GM23248 (cell line): Measurements from ENCODE around the gene SLC25A39. TPM values are rescaled to one million over a fixed set of nuclear protein-coding genes. Genes with fewer than 3 reads are reported as not detected.

Experiments used
- DNase-seq: peaks from one replicate; pipeline ENCODE4 v3.0.0-alpha.2; 2015
- H2AFZ ChIP-seq: fragments of 200-600 bp; sonication (generic); 2 replicates; pipeline ENCODE4 v1.6.1; 2016; ENCODE audit warnings: antibody characterized with exemption
- H3F3A ChIP-seq: fragments of 200-600 bp; sonication (generic); 2 replicates; pipeline ENCODE4 v1.6.1; 2016; ENCODE audit warnings: mild to moderate bottlenecking, antibody characterized with exemption, mixed run types; ENCODE audit not compliant: insufficient read depth
- H3K27ac ChIP-seq: fragments of 200-600 bp; sonication (generic); 2 replicates; pipeline ENCODE4 v1.5.1; 2016; ENCODE audit warnings: mild to moderate bottlenecking
- H3K27me3 ChIP-seq: fragments of 200-600 bp; sonication (generic); replicated peaks from 2 replicates; pipeline ENCODE4 v1.6.1; 2016; ENCODE audit warnings: mild to moderate bottlenecking; ENCODE audit not compliant: insufficient read depth
- H3K36me3 ChIP-seq: fragments of 200-600 bp; sonication (generic); 2 replicates; pipeline ENCODE4 v1.6.1; 2016; ENCODE audit warnings: low read depth, mild to moderate bottlenecking
- H3K4me1 ChIP-seq: fragments of 200-600 bp; sonication (generic); 2 replicates; pipeline ENCODE4 v1.6.1; 2016; ENCODE audit warnings: mild to moderate bottlenecking; ENCODE audit not compliant: insufficient read depth
- H3K4me2 ChIP-seq: fragments of 200-600 bp; sonication (generic); one replicate; pipeline ENCODE4 v1.6.1; 2016; ENCODE audit warnings: mild to moderate bottlenecking; ENCODE audit not compliant: unreplicated experiment
- H3K4me3 ChIP-seq: fragments of 200-600 bp; sonication (generic); 2 replicates; pipeline ENCODE4 v1.5.1; 2016; ENCODE audit warnings: mild to moderate bottlenecking
- H3K79me2 ChIP-seq: fragments of 200-600 bp; sonication (generic); 2 replicates; pipeline ENCODE4 v1.6.1; 2016; ENCODE audit warnings: mild to moderate bottlenecking; ENCODE audit not compliant: insufficient read depth
- H3K9ac ChIP-seq: fragments of 200-600 bp; sonication (generic); 2 replicates; pipeline ENCODE4 v1.6.1; 2016; ENCODE audit warnings: mild to moderate bottlenecking
- H3K9me2 ChIP-seq: fragments of 200-600 bp; sonication (generic); 2 replicates; pipeline ENCODE4 v1.6.1; 2016; ENCODE audit warnings: mixed run types, mild to moderate bottlenecking, moderate library complexity; ENCODE audit not compliant: insufficient read depth
- H3K9me3 ChIP-seq: fragments of 200-600 bp; sonication (generic); one replicate; pipeline ENCODE4 v1.6.1; 2017; ENCODE audit warnings: low read depth
- H4K20me1 ChIP-seq: fragments of 200-600 bp; sonication (generic); 2 replicates; pipeline ENCODE4 v1.6.0; 2016; ENCODE audit not compliant: insufficient read depth
- EZH2 ChIP-seq: fragments of 200-600 bp; sonication (generic); IDR thresholded peaks from 2 replicates; pipeline ENCODE4 v1.6.1; 2018; ENCODE audit warnings: antibody characterized with exemption, mild to moderate bottlenecking; ENCODE audit not compliant: insufficient read depth, poor library complexity, severe bottlenecking
- EZH2phosphoT487 ChIP-seq: fragments of 200-600 bp; sonication (generic); IDR thresholded peaks from 2 replicates; pipeline ENCODE4 v1.6.1; 2018; ENCODE audit warnings: antibody characterized with exemption, moderate library complexity, mild to moderate bottlenecking, low read depth; ENCODE audit not compliant: insufficient read depth
- WGBS, 2 experiments: methylation state at CpG; one replicate each; pipeline ENCODE4 v1.1.6; 2015 to 2017; ENCODE audit warnings: low lambda C conversion rate in 2 of 2, low coverage in 1 of 2; ENCODE audit errors: missing lambda C conversion rate in 2 of 2; 5-methylcytosine and 5-hydroxymethylcytosine counted together
- in situ Hi-C: fragments of 300-500 bp; cut with MboI; formaldehyde crosslinking; loops from 2 replicates; pipeline ENCODE4 v1.15.0; 2020
- polyA plus RNA-seq: library from polyadenylated mRNA; unstranded; fragments of >200 nt; fragmentation: Nextera tagmentation; extraction: Ambion mirVana; gene quantifications from 2 replicates; pipeline ENCODE4 v1.2.1, GENCODE V29; 2016
- total RNA-seq: library from RNA; depleted of rRNA; stranded (reverse); fragments of >200 nt; shearing (Covaris generic); gene quantifications from 2 replicates; pipeline ENCODE4 v1.2.3, GENCODE V29; 2014

SLC25A39 gene
- total and polyA plus RNA-seq, 2 experiments from 2014 or later: 117 to 118 TPM

- DNase-seq: no peak
- 92 to 93% methylated on average over 17 of the region's 17 CpGs for WGBS, 2 experiments
- no peak overlapping the region for H3K4me2 ChIP-seq
These were observed 31.0 kb upstream of the SLC25A39 start for GRCh38 chr17:44355642-44356099.

GRCh38 chr17:44354582-44355561 is 30.2 kb upstream of the SLC25A39 start:
- H3K27ac ChIP-seq: no peak overlapping the region
- H3F3A ChIP-seq: no peaks in the 10 kb centered on the region
- H3K4me1 ChIP-seq: no peaks in the 10 kb centered on the region
- no peak overlapping the region; the same call in 1 of the 2 replicates for H3K4me3 ChIP-seq
- TF ChIP-seq EZH2phosphoT487: no peak
- no peak for TF ChIP-seq EZH2
- no peak overlapping the region for H3K9ac ChIP-seq
- DNase-seq: peak; percentile 53
- in situ Hi-C loops: no loop called here
- no peaks in the 10 kb centered on the region for H3K27me3 ChIP-seq
- no peaks in the 10 kb centered on the region for H3K9me2 ChIP-seq
- H3K79me2 ChIP-seq: no peaks in the 10 kb centered on the region
- WGBS, 2 experiments: 31% methylated on average over 50 to 77 of the region's 77 CpGs
- no peaks in the 10 kb centered on the region for H3K36me3 ChIP-seq
- H3K4me2 ChIP-seq: no peak overlapping the region
- H2AFZ ChIP-seq: no peak overlapping the region
- H3K9me3 ChIP-seq: no peaks in the 10 kb centered on the region
- no peaks in the 10 kb centered on the region for H4K20me1 ChIP-seq

More at GRCh38 chr17:44355642-44356099, 31.0 kb upstream of the SLC25A39 start:
- H3K36me3 ChIP-seq: no peaks in the 10 kb centered on the region
- no peaks in the 10 kb centered on the region for H4K20me1 ChIP-seq
- no peaks in the 10 kb centered on the region for H3K79me2 ChIP-seq
- no peak overlapping the region for H2AFZ ChIP-seq
- H3K9me2 ChIP-seq: no peaks in the 10 kb centered on the region
- H3K27ac ChIP-seq: no peak overlapping the region
- H3K4me1 ChIP-seq: peaks cover 3% of the 10 kb centered on the region; the same call in 1 of the 2 replicates
- no peak overlapping the region for H3K4me3 ChIP-seq
- 0 out of 2 replicates have a peak, but pooled peaks cover 5% of the 10 kb centered on the region for H3F3A ChIP-seq
- TF ChIP-seq EZH2phosphoT487: no peak
- no peak for TF ChIP-seq EZH2
- no peaks in the 10 kb centered on the region for H3K9me3 ChIP-seq
- H3K27me3 ChIP-seq: no peaks in the 10 kb centered on the region
- H3K9ac ChIP-seq: no peak overlapping the region
- in situ Hi-C loops: no loop called here

- Histone ChIP-seq H3K27ac (no peak overlapping the region), H3K9me2 (no peaks in the 10 kb centered on the region), H3K9me3 (no peaks in the 10 kb centered on the region), H3F3A (no peaks in the 10 kb centered on the region), H3K4me3 (peak overlapping the region; percentile 66), H2AFZ (peak overlapping the region; percentile 54; the same call in 1 of the 2 replicates), H3K27me3 (no peaks in the 10 kb centered on the region), H3K9ac (peak overlapping the region; percentile 41; the same call in 1 of the 2 replicates), H3K4me2 (peak overlapping the region; percentile 69), H3K79me2 (no peaks in the 10 kb centered on the region), H4K20me1 (no peaks in the 10 kb centered on the region), H3K36me3 (no peaks in the 10 kb centered on the region), H3K4me1 (no peaks in the 10 kb centered on the region)
- peak; percentile 75 for DNase-seq
- 3% methylated on average over 57 to 60 of the region's 98 CpGs for WGBS, 2 experiments
- TF ChIP-seq EZH2 (no peak), EZH2phosphoT487 (no peak)
- in situ Hi-C loops: no loop called here
These were observed 29.2 kb upstream of the SLC25A39 start for GRCh38 chr17:44353672-44354331.
